ENCODE results near the gene MBTPS1. TPM values are rescaled to one million over a fixed set of nuclear protein-coding genes. Genes with fewer than 3 reads are reported as not detected.

Gene MBTPS1
- total RNA-seq, 1 experiment from 2014 or later = 46.9 TPM

DNA sequence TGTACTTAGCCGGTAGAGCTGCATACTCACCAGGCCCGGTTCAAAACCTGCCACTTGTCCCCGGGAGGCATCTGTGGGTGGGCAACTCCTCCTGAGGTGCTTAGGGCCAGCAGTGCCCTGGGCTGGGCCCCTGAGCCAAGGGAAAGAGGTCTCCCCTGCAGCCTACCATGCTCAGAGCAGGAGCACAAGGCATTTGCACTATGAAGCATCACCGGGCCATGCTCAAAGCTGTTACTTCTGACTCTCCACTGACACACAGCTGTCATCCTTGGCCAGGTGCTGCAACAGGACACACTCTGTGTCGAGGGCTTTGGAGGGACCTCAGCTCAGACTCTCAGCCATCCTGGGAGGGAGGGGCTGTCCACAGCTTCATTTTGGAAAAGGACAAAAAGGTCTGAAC lies 111.4 kb downstream of the MBTPS1 start:
- H3K27ac Mint-ChIP-seq = no peak overlapping the region
- no peak for TF ChIP-seq GTF2I (CRISPR knock-in tag; conservative IDR thresholded peaks at IDR 0.05)
- TF ChIP-seq ZNF121 (CRISPR knock-in tag; IDR thresholded peaks at IDR 0.05) = no peak
- TF ChIP-seq, protein P1, sequence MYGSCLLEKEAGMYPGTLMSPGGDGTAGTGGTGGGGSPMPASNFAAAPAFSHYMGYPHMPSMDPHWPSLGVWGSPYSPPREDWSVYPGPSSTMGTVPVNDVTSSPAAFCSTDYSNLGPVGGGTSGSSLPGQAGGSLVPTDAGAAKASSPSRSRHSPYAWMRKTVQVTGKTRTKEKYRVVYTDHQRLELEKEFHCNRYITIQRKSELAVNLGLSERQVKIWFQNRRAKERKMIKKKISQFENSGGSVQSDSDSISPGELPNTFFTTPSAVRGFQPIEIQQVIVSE (CRISPR knock-in tag; IDR thresholded peaks at IDR 0.05; ENCODE audit: borderline replicate concordance) = no peak
- TF ChIP-seq, protein P2, sequence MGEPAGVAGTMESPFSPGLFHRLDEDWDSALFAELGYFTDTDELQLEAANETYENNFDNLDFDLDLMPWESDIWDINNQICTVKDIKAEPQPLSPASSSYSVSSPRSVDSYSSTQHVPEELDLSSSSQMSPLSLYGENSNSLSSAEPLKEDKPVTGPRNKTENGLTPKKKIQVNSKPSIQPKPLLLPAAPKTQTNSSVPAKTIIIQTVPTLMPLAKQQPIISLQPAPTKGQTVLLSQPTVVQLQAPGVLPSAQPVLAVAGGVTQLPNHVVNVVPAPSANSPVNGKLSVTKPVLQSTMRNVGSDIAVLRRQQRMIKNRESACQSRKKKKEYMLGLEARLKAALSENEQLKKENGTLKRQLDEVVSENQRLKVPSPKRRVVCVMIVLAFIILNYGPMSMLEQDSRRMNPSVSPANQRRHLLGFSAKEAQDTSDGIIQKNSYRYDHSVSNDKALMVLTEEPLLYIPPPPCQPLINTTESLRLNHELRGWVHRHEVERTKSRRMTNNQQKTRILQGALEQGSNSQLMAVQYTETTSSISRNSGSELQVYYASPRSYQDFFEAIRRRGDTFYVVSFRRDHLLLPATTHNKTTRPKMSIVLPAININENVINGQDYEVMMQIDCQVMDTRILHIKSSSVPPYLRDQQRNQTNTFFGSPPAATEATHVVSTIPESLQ (CRISPR knock-in tag; IDR thresholded peaks at IDR 0.05) = no peak
- TF ChIP-seq MLX (CRISPR knock-in tag; IDR thresholded peaks at IDR 0.05) = no peak
- no peak for TF ChIP-seq TEAD1 (CRISPR knock-in tag; IDR thresholded peaks at IDR 0.05)
- TF ChIP-seq HMGA2 (CRISPR knock-in tag; IDR thresholded peaks at IDR 0.05) = no peak
- TF ChIP-seq, protein P3, sequence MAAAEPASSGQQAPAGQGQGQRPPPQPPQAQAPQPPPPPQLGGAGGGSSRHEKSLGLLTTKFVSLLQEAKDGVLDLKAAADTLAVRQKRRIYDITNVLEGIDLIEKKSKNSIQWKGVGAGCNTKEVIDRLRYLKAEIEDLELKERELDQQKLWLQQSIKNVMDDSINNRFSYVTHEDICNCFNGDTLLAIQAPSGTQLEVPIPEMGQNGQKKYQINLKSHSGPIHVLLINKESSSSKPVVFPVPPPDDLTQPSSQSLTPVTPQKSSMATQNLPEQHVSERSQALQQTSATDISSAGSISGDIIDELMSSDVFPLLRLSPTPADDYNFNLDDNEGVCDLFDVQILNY (CRISPR knock-in tag; IDR thresholded peaks at IDR 0.05) = no peak
- TF ChIP-seq E2F4 (CRISPR knock-in tag; IDR thresholded peaks at IDR 0.05; ENCODE audit: borderline replicate concordance, low read depth) = no peak
- TF ChIP-seq HMGXB4 (CRISPR knock-in tag; IDR thresholded peaks at IDR 0.05) = no peak
- TF ChIP-seq, protein P4, sequence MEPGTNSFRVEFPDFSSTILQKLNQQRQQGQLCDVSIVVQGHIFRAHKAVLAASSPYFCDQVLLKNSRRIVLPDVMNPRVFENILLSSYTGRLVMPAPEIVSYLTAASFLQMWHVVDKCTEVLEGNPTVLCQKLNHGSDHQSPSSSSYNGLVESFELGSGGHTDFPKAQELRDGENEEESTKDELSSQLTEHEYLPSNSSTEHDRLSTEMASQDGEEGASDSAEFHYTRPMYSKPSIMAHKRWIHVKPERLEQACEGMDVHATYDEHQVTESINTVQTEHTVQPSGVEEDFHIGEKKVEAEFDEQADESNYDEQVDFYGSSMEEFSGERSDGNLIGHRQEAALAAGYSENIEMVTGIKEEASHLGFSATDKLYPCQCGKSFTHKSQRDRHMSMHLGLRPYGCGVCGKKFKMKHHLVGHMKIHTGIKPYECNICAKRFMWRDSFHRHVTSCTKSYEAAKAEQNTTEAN (CRISPR knock-in tag; IDR thresholded peaks at IDR 0.05) = no peak
- TF ChIP-seq NR2C2 (CRISPR knock-in tag; IDR thresholded peaks at IDR 0.05) = no peak
- TF ChIP-seq, protein P5, sequence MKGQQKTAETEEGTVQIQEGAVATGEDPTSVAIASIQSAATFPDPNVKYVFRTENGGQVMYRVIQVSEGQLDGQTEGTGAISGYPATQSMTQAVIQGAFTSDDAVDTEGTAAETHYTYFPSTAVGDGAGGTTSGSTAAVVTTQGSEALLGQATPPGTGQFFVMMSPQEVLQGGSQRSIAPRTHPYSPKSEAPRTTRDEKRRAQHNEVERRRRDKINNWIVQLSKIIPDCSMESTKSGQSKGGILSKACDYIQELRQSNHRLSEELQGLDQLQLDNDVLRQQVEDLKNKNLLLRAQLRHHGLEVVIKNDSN (CRISPR knock-in tag; IDR thresholded peaks at IDR 0.05) = no peak
- no peak for TF ChIP-seq TP53 (CRISPR knock-in tag; IDR thresholded peaks at IDR 0.05)
- TF ChIP-seq AR (CRISPR knock-in tag; IDR thresholded peaks at IDR 0.05) = no peak
- no peak for TF ChIP-seq ZNF232 (CRISPR knock-in tag; IDR thresholded peaks at IDR 0.05)

More for the DNA sequence above, 111.4 kb downstream of the MBTPS1 start:
- no peaks in the 10 kb centered on the region for H3K36me3 Mint-ChIP-seq
- ATAC-seq (no peak), DNase-seq (ENCODE audit: low spot score) (no peak)
- peaks cover 5% of the 10 kb centered on the region for H3K9me3 Mint-ChIP-seq
- no peak overlapping the region for H3K4me3 Mint-ChIP-seq
- no peaks in the 10 kb centered on the region; the same call in 1 of the 2 replicates for H3K27me3 Mint-ChIP-seq (ENCODE audit: low read depth)
- no peaks in the 10 kb centered on the region for H3K4me1 Mint-ChIP-seq
- POLR2A ChIA-PET = no interaction called here
- CTCF ChIA-PET = interaction anchor here (1.0 to 1.3 kb wide), 3 partner anchors 9 to 52 kb away, joined by 3 read pairs; no protein-coding TSS in a partner anchor
